HG03442 (cell line): ENCODE measurements around the gene MAP4K2.
"Not testable (repeated sequence)": the region's sequence is repeated elsewhere in the genome, so short reads cannot be mapped to it uniquely, and the experiment has no call there.

Experiments
- ATAC-seq: cut with Tn5 transposase; IDR thresholded peaks from one replicate; pipeline ENCODE4 v1.9.1; 2021; ENCODE audit warnings: mild to moderate bottlenecking, moderate library complexity; ENCODE audit not compliant: unreplicated experiment

The MAP4K2 gene

DNA sequence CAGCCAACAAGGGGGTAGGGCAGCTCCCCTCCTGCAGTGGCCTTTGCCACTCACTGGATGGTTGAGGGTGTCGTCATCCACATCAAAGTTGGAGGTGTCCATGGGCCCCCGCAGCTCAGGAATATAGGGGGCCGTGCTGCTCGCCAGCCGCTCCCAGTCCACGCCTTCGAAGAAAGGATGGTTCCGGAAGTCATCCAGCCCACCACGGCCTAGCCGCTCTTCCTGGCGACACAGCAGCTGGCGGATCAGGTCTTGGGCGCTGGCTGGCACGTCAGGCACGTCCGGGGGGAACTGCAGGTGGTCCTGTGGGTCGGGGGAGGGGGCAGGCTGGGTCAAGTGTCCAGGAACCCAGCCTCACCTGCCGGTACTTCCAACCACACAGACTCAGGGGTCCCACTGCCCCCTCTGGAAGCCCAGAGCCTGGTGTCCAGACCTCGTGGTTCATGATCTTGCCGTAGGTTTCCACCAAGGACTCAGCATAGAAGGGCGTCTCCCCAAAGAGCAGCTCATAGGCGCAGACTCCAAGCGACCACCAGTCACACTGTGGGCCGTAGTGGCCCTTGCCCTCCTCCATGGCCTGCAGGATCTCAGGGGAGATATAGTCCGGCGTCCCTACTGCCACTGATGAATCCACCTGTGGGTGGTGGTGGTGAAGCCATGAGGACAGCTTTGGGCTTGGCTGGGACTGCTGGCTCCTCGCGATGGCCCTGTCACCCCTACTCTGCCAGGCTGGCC, 35.8 kb upstream of the MAP4K2 start:
- ATAC-seq, result no peak

DNA sequence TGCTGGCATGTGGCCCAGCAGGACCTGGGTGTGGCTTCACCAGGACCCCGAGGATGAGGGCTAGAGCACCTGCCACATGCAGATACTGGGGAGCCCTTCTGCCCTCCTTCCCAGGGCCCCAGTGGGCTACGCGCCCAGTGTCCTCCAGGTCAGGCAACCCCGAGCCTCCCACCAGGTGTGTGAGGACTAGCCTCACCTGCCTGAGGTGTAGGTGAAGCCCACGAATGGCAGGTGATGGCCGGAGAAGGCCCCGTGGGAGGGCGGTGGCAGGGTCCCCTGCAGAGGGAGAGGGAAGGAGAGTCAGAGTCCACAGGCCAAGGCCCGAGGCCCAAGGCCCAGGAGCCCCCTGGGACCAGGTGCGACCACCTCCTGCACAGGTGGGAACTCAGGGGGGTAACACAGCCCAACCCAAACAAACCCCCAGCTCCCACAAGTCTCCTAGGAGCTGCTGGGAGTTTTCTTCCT, 34.9 kb upstream of the MAP4K2 start:
- no peak for ATAC-seq

DNA sequence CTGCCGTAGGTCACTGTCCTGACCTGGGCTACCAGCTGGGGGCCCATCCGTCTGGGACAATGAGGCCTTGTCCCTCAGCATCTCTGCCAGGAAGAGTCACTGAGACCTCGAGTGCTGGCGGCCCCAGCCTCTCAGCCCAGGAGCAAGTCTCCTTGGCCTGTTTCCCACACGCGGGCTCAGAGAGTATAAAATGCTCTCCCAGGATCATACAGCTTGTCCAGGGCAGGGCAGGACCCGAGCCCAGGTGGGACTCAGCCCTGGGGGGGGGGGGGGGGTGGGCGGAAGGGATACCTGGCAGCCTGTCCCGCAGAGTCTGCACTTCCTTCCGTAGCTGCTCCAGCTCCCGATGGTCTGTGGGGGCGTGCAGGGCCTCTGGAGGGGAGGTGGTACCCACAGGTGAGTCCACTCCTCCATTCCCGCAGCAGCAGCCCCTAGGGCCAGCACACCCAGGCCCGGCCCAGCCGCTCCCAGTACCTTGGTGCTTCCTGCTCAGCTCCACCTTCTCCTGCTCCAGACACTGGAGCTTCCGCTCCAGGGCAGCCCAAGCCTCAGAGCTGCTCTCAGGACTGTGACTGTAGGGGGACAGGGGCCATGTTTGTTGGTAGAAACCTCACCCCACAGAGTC, 33.5 kb upstream of the MAP4K2 start:
- no peak for ATAC-seq

DNA sequence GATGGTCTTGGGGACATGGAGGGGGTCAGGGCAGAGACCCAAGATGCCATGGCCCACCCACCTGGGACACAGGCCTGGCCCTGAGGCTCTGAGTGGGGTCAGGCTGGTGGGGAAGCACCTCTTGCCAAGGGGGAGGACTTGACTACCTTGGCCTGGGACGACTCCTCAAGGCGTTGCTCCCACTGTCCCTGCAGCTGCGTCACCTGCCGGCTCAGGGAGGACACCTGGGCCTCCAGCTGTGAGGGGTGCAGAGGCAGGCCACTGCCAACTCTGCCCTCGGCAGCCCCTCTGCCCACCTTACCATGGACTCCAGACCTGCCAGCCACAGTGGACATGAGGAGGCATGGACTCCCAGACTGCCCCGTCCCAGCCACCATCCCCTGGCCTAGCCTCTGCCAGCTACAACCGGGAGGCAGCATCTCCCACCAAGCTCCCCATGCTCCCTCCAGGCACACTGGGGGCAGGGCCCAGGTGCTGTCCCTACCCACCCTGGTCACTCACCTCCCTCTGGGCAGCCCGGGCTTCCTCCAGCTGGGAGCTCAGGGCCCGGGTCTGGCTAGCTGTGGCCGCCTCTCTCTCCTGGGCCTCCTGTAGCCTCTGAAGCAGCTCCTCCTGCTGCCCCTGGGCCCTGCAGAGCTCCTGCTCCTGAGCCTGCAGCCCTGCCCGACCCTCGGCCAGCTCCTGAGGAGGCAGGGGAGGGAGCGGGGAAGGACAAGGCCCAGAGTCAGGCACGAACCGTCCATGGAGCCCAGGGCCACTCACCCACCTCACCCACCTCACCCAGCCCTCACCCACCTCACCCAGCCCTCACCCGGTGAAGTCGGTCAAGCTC, 32.8 kb upstream of the MAP4K2 start:
- ATAC-seq, result no peak

DNA sequence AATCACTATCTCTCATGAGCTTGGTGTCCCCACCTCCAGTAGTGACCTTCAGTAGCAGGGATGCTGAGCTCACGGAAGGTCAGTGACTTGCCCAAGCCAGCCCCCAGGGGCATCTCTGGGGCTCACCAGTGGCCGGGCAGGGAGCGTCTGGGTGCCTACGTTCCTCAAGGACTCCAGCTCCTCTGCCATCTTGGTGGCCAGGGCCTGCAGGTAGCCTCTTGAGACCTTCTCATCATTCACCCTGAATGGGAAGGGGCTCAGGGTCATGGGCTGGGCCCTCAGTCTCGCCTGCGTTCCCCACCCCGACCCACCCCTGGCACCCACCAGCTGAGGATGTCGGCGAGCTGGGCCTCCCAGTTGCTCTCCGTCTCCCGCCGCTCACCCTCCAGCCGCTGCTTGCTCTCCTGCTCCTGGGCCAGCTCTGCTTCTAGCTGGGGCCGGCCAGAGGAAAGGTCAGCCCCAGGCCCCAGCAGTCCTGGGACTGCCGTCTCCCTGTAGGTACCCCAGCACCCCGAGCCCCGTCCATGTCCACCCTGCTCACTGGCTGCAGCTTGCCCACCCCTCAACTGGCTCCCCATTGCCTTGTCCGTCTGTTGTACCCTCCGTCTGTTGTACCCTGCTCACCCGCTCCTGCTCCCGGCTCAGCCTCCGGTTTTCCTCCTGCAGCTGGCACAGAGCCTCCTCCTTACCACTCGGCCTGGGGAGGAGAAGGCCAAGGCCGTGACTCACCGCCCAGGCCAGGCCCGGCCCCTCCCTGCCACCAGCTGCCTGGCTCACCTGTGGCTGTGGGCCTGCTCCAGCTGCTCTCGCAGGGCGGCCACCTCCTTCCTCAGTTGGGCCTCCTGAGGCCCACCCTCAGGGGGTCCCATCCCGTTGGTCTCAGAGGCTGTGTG, 32.0 kb upstream of the MAP4K2 start:
- ATAC-seq, result no peak

DNA sequence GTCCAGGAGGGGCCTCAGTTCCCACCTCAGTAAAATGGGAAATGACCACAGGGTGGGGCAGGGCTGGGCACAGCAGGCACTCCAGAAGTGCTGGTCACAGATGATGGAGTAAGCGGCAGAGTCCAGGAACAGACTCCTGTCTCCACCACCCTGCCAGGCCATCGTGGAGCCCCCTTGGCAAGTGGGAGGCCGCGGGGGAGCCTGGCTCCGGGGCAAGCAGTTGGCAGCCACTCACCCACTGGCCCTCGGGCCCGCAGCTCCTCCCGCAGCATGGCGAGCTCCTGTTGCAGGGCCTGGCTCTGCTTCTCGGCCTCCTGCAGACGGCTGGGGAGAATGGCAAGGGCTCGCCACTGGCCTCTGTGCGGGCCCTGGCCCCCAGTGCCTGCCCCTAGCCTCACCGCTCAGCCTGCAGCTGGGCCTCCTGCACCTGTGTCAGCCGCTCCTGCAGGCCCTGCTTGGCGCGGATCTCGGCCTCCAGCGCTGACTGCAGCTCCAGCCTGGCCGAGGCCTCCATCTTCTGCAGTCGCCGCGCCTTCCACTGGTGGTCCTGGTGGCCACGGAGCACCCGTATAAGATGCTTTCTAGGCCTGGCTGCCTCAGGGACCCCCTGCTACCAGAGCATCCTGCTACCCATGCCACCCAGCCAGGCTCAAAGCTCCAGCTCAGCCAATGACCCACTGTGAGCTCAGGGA, 31.2 kb upstream of the MAP4K2 start:
- no peak for ATAC-seq

DNA sequence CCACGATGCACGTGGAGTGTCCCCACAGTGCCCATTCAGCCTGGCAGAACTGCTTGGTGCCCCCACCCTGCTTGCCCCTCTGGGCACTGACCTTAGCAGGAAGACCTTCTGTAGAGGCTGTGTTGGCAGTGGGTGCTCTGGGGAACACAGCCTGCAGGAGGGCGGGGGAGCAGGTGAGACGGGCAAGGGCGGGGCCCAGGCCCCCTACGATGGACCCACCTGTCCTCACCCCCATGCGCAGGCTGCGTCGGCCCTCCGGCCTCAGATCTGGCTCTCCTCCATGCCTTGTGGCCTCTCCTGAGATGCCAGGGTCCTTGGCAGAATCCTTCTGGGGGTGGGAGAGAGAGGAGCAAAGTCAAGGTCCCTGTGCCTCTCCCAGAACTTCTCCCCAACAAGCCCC, 30.5 kb upstream of the MAP4K2 start:
- no peak for ATAC-seq

DNA sequence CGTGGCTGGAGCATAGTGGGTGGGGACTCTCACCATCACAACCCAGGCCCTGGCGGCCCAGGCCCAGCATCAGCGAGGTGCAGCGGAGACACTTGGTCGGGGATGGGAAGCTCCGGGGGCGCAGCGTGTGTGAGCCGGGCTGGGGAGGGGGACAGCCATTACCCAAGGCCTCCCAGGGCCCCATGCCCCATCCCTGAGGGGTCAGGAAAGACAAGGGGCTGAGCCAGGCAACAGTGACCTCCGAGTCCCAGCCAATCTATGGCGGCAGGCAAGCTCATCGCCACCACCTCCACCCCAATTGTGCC, 30.1 kb upstream of the MAP4K2 start:
- no peak for ATAC-seq

DNA sequence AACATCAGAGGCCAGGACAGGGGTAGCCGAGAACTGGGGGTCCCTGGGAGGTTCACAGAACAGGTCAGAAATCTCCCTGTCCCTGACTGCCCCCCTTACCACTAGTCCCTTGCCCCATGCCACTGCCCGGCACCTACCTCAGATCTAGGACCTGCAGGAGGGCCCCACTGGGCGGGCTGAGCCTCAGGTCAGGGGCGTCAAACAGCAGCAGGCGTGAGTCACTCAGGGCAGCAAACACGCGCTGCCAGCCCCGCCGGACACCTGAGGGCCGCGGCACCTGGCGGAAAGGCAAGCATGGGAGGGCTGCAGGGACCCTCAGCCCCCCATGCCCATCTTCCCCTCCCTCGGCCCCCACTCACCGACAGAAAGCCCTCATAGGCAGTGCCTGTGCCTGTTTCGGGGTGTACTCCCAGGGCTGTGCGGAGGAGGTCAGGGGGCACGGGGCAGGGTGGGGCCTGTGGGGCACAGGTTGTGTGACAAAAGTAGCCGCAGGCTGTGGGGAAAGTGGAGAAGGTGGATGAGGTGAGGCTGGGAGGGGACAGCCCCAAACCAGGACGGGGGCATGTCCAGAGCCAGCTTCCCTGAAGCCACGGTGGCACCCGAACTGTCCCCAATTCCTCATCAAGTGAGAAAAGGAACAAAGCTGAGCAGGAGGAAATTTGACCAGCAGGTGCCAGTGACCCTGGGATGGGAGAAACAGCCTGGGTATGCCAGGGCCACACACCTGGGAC, 29.6 kb upstream of the MAP4K2 start:
- no peak for ATAC-seq

DNA sequence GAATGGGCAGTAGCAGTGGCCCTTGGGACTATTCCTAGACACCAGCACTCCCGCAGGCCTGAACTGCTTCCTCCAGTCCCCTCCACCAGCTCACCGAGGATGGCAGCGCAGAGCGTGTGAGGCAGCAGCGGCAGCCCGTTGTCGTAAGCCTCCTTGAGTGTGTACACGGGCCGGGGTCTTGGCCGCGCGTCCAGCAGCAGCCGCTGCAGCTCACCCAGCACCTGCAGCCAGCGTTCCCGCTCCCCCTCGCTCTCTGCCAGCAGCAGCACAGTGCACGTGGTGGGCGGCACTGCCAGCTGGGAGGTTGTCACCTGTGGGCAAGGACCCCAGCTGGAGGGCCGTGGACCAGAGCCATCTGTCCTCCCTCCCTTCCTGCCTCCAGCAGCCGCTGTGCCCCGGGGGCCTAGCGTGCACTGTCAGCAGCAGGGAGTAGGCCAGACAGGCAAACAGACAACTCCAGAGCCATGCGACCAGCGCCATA, 28.4 kb upstream of the MAP4K2 start:
- ATAC-seq, result no peak

DNA sequence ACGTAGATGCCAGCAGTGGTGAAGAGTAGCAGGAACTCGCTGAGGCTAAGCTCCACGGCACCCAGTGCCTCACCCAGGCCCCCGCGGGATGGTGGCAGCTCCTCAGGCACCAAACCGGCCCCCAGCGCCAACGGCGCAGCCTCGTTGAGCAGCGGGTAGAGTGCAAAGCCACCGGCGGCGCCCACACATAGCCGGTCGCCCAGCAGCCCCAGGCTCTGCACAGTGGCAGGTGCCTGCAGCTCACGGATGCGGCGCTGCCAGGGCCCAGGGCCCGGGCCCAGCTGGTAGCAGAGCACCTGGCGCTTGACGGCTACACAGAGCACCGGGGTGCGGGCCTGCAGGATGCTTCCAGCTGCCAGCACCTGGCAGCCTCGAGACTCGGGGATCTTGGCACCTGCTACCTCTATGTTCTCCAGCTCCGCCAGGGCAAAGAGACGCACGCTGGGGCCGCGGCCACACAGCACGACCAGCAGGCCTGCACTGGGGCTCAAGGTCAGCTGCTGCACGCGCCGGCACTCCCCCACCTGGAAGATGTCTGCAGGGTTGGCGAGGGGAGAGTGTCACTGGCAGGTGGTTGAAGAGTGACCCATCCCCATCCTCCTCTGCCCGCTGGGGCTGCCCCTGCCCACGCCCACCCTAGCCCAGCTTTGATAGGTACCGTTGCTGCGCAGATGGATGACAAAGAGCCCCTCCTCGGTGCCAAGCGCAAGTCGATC, 26.7 kb upstream of the MAP4K2 start:
- ATAC-seq, result no peak

DNA sequence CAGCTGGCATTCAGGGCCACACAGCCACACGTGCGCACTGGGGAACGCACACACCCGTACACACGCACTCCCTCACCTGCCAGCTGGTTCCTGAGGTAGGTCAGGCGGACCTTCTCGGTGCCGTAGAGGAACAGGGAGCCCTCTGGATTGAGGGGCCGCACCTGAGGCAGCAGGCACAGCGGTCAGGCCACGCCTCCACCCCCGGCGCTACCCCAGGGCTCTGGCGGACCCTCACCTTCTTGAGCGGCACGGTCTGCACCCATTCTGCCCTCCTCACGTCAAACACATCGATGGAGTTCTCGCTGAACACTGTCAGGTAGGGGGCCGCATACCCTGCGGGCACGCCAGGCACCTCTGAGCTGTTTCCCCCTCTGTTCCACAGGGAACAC, 24.4 kb upstream of the MAP4K2 start:
- no peak for ATAC-seq

DNA sequence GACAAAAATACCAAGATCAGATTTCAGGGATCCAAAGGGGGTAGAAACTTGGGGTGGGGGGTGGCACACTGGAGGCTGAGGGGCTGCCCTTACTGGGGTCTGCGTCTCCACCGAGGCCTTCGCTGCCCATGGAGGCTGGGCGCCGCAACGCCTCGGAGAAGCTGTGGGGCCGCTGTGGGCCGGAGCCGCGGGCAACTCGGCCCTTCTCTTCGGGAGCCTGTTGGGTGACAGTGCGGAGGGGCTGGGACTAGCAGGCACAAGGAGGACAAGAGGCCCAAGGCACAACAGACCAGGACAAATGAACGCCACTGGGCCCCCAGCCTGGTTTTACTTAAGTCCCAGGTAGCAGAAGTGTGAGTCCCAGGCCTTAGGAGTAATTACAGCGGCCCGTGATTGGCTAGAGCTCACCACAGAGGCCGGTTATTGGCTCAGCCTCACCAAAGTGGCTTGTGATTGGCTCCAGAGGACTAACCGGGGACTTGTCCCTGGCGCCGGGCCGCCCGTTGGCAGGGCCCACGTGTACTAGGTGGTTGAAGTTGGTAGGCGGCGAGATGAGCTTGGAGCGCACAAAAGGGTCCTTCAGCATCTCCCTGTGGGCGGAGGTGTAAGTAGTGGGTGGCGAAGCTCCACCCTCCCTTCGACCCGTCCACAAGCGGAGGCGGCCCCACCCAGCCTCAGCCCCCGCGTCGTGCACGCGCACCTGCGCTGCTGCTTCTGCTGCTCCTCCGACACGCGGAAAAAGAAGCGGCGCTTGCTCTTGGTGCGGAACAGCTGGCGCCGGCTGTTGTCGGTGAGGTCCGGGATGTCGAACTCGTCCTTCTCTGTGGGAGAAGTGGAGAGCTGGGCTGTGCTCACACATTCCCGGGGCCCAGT, 23.8 kb upstream of the MAP4K2 start:
- ATAC-seq, result no peak

DNA sequence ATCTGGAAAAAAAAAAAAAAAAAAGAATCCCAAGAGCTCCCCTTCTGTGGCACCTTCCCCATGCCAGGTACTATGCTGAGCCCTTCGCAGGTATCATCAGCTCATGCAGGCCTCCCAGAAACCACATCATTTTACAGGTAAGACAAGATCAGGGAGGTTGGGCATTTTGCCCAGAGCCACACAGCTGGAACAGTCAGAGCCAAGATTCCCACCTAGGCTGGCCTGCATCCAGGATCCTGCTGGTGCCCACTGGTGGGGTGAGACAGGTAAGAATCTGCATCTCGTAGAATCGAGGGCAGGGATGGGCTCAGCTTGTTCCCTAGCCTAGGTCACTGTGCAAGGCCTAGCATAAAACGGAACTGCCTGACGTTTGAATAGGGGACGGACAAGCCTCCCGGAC, 23.0 kb upstream of the MAP4K2 start:
- ATAC-seq, result no peak

DNA sequence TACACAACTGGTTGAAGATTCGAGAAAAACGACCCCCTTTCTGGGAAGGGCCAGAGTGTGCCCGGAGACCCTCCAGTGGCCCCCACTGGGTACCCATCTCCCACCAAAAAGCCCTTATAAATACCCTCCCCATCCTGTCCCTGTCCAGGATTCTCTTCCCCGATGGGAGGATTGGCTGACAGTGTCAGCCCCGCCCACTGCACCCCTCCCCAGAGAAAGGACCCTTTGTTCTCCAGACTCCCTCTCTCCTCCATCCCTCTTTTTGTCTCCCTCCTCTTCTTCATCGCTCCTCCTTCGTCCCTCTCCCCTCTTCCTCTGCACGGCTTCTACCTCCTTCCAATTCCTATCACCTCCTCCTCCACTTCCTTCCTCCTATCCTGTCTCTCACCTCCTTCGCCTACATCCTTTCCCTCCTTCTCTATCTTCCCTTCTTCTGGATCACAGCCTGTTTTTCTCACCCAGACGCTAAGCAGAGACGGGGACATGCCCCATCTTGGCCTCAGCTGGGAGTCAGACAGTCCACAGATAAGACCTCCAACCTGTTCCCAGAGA, 20.6 kb upstream of the MAP4K2 start:
- no peak for ATAC-seq

DNA sequence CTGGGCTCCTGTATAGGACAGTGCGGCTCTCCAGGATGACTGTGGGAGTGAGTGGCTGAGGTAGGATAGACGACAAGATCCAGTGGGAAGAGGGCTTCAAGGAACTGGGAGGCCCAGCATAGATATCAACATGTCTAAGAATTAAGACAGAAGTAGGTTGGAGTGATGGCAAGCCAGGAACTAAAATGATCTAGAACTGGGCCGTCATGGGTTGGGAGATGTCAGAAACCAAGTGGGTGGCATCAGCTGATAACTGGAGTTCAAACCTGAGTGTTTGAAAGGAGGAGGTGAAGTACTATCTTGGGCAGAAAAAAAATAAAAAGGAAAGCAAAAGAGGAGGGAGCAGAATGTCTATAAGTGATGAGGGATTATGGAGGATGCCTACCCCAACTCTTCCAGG, 14.5 kb upstream of the MAP4K2 start:
- no peak for ATAC-seq

DNA sequence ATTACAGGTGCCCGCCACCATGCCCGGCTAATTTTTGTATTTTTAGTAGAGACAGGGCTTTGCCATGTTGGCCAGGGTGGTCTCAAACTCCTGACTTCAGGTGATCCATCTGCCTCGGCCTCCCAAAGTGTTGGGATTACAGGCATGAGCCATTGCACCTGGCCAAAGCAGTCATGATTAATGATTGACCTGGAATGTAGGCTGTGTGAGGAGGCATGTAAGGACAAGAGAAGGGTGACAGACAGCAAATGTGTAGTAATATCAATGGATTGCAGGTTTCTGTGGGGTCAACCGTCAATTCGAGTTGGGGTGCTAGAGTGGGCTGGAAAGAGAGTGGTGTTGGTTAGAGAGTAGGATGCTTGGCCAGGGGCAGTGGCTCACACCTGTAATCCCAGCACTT, 12.4 kb upstream of the MAP4K2 start:
- not testable (repeated sequence) for ATAC-seq

DNA sequence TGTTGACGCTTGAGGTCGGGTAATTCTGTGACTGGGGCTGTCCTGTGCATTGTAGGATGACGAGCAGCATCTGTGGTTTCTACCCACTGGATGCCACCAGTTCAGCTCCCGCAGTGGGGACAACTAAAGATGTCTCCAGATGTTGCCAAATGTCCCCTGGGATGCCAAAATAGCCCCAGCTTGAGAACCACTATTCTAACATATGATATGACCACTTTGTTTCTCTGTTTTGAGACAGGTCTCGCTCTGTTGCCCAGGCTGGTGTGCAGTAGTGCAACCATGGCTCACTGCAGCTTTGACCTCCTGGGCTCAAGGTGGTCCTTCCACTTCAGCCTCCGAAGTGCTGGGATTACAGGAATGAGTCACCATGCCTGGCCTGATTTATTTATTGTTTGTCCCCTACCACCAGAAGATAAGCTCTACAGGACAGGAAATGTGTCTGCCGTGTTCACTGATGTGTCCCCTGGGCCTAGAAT, 11.7 kb upstream of the MAP4K2 start:
- no peak for ATAC-seq
